Measurements from ENCODE around the gene KIF18B.

DNA sequence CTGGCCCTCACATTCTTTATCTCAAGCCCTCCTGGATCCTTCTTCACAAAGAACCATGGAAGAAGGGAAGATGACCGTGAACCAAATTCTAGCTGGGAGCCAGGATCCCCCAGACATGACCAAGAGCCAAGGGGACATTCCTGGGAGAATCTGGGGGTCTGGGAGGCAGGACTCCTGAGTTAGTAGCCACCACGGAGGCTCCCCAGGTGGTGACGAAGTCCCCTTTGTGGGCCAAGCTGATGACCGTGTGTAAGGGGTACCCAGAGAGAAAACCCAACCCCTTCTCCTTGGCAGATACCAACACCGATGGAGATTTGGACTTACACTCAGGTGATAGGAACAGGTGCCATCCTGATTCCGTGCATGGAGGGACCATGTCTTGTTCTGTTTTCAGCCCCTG is 25.4 kb downstream of the KIF18B start:
- no peak for TF ChIP-seq POLR2A (IDR thresholded peaks at IDR 0.05)
- TF ChIP-seq, protein P1, sequence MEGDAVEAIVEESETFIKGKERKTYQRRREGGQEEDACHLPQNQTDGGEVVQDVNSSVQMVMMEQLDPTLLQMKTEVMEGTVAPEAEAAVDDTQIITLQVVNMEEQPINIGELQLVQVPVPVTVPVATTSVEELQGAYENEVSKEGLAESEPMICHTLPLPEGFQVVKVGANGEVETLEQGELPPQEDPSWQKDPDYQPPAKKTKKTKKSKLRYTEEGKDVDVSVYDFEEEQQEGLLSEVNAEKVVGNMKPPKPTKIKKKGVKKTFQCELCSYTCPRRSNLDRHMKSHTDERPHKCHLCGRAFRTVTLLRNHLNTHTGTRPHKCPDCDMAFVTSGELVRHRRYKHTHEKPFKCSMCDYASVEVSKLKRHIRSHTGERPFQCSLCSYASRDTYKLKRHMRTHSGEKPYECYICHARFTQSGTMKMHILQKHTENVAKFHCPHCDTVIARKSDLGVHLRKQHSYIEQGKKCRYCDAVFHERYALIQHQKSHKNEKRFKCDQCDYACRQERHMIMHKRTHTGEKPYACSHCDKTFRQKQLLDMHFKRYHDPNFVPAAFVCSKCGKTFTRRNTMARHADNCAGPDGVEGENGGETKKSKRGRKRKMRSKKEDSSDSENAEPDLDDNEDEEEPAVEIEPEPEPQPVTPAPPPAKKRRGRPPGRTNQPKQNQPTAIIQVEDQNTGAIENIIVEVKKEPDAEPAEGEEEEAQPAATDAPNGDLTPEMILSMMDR (IDR thresholded peaks at IDR 0.05): no peak

All from right lobe of liver (tissue), 4 donors.